ENCODE data around the gene PGLYRP1.

PGLYRP1 gene

DNA sequence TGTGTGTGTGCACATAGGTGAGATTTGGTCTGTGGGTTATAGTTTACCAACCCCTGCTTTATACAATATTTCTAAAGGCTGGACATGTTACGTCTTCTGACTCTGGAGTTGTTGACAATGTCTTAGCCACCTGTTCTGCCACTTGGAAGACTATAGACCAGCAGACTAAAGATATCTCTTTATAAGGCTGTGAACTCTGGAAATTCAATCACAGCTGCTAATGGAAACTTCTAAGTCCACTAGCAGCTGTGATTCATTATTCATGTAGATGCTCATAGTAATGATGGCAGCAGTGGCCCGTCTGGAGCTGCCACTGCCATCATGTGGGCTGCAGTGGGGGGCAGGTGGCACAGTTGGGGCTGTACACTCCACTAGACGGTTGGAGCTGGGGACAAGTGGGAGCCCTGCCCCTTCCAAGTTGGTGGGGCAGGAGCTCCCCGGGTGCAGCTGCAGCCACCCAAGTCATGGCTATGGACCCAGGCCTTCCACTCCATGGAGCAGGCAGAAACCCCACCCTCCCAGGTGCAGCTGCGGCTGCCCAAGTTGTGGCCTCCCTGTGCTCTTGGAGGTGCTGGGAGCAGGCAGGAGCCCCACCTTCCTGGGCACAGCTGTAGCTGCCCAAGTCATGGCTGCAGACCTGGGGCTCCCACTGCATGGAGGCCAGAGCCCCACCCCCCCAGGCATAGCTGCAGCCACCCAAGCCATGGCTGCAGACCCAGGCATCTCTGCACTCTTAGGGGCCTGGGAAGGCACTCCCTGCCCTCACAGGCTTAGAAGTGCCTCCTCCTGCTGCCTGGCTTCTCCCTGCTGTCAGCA, 9.1 kb upstream of the PGLYRP1 start:
- DNase-seq: no peak

DNA sequence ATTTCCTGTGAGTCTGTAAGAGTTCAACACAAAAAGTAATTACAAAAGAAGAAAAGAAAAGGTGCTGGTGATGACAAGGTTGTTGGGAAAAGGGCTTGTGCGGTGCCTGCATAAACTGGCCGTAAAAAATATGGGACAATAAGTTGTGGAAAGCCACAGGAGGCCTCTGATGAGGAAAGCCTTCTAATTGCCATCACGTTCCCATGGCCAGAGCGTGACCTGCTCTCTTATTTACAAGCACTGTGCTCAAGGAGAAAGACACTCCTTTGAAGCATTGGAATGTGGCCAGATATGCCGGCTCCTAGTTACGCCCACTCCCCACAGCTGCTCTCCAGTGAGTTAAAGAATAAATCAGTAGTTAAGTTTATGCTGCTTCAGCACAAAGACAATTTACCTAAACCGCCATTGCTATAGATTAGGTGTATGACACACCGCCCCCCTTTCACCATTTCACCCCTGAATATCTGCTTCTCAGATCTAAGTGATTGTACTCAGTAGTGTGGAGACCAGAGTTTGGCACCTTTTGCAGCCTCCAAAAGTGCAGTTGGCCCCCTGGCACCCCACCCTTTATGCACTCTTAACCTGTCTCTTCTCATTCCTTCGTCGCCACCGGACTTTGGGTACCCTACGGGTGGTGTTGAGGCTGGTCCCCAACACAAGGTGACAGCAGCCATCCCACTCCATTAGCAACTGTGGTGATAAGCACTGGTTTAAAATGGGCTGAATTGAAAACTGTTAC, 8.1 kb upstream of the PGLYRP1 start:
- DNase-seq: no peak

DNA sequence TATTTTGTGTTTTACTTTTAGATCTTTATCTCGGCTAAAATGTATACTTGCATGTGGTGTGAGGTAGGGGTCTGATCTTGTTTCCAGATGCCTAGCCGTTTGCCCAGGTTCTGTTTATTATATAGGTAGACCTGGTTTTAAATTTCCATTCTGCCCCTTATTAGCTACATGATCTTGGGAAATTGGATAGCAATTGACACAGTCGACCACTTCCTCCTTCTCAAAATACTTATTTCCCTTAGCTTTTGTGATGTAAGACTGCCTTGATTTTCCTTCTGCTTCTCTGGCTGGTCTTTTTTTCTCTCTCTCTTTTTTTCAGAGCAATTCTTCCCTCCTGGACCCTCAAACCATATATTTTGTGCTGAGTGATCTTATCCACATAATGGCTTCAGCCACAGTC, 3.0 kb upstream of the PGLYRP1 start:
- no peak for DNase-seq

DNA sequence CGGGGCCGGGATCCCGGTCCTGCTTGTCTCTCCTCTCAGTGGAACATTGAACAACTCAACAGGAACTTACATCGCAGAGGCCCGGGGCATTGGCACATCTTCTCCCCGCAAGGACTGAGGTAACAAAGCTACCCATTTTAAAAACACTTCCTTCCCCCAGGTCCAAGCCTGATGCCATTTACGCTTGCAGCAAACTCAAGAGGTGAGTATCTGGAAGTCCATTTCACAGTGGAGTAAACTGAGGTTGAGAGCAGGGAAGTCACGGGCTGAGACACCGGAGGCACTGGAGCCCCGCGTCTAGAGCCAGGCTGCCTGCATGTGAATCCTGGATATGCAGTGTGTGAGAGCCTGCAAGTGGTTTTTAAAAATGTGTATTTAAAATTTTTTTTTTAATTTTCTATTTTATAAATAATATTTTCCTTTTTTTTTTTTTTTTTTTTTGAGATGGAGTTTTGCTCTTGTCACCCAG, 492 bp upstream of the PGLYRP1 start:
- DNase-seq: no peak

DNA sequence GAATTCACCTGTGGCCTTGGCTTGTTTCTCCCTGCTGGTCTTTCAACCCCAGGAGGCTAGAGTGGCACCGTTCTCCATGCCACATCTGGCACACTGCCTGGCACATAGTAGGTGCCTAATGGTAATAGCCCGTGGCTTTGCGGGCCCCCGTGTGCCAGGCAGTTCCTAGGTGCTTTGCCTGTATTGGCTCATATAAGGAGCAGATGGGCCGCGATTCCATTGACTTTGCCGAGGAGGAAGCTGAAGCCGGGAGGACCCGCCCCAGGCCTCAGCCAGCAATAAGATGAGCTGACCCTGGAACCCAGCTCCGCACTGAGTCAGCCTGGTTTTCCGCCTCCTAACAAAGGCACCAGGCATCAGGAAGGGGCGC, 807 bp downstream of the PGLYRP1 start:
- no peak for DNase-seq

DNA sequence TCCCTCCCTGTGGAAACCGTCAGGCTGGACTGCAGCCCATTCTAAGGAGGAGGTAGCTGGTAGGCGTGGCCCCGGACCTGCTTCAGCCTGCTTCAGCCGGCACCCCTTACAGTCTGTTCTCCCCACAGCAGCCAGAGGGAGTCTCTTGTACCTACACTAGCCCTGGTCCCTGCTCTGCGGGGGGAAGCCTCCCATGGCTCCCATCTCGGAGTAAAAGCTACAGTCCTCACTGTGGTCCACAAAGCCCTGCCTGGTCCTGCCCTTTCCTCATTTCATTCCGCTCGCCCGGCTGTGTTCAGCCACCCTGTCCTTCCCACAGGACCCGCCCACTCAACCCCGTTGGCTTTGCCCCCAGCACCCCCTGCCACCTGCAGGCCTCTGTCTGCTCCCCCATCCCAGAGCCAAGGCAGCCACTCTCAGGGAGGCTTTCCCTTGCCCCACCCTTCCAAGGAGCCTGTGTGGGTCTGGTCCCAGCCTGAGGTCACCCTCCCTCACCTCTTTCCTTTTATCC, 1.3 kb downstream of the PGLYRP1 start:
- DNase-seq: no peak

DNA sequence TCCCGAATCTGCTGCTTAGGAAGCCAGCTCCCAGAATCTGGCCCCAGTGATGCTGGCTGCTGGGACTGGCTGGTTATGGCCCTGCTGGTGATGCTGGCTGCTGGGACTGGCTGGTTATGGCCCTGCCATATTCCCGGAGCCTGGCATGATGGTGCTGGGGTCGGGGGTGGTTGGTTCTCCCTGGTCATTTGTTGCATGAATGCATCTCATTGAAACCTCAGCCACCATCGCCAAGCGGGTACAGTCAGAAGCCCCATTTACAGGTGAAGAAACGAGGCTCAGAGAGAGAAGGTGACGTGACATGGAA, 2.1 kb downstream of the PGLYRP1 start:
- DNase-seq: no peak

DNA sequence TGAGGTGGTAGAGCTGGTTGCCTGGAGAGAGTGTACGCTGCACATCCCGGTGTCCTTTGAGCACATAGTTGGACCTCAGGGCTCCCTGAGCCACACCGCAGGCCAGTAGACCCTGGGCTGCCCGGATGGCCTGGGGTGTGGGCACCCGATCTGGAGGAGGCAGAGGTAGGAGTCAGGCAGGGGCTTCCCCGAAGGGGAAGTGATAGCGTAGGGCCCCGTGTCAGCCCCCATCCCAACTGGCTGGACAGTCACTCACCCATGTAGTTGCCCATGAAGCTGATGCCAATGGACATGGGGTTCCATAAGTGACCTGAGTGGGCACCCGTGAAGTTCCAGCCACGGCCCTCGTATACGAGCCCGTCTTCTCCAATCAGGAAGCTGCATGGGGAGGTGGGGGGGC, 3.6 kb downstream of the PGLYRP1 start:
- no peak for DNase-seq

DNA sequence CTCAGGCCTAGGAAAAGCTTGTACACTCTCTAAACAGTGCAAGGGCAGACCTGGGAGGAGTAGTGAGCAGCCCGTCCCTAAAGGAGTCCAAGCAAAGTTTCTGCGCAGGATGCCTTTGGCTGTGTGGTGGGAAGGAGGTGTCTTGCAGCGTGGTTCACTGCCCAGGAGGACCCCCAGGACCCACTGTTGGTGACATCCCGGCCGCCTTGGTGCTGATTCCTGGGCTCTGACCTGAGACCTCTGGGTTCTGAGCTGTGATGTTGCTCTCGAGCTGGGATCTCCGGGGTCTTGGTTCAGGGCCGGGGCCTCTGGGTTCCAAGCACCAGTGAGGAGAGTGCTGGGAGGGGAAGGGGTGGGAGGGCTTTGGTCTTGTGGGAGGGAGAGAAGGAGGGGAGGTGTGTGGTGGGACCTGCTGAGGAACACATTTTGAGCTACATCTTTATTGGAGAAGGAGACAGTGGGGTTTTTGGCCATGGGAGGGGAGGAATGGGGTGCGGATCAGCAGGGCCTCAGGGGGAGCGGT, 4.1 kb downstream of the PGLYRP1 start:
- no peak for DNase-seq

DNA sequence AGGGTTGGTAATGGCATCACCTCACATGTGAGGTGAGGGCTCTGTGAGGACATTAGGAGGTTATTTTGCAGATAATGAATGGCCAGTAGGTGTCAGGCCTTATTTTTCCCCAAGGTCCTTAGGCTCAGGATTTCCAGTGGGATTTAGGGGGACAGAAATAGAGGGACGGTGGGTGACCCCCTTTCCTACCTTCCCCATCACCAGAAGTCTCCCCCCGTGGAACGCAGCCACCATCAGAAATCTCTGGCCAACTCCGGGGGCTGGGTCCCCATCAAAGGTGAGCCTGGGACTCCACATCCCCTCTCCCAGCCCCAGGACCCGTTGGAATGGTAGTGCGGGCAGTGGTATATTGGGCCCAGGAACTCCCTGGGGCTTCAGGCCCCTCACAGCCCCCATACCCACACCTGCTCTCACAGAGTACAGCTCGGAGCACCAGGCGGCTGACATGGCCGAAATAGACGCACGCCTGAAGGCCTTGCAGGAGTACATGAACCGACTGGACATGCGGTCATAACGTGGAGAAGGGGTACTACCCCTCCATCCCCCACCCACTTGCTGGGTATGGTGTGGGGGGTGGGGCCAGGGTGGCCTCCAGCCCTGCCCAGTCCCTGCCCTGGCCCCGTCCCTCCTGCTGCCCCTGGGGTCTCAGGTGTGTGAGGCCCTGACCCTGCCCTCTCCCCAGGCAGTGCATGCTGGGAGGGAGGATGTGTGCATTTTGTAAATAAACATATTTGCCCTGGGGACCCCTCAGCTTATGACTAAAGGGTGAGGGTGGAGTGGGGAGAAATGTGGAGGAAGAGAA, 4.8 kb downstream of the PGLYRP1 start:
- no peak for DNase-seq

DNA sequence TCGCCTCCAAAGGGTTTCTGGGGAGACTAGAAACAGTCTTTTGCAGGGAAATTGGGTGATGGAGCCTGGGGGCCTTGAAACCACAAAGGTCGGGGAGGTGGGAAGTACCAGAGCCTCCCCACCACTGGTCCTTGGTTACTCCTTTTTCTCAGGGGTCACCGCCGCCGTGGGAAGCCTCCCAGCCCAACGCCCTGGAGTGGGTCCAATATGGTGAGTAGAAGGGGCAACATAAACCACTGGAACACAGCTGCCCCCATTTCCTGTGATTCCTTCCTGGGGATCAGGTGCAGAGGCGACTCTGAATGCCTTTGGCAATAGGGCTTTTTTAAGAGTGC, 5.8 kb downstream of the PGLYRP1 start:
- no peak for DNase-seq

DNA sequence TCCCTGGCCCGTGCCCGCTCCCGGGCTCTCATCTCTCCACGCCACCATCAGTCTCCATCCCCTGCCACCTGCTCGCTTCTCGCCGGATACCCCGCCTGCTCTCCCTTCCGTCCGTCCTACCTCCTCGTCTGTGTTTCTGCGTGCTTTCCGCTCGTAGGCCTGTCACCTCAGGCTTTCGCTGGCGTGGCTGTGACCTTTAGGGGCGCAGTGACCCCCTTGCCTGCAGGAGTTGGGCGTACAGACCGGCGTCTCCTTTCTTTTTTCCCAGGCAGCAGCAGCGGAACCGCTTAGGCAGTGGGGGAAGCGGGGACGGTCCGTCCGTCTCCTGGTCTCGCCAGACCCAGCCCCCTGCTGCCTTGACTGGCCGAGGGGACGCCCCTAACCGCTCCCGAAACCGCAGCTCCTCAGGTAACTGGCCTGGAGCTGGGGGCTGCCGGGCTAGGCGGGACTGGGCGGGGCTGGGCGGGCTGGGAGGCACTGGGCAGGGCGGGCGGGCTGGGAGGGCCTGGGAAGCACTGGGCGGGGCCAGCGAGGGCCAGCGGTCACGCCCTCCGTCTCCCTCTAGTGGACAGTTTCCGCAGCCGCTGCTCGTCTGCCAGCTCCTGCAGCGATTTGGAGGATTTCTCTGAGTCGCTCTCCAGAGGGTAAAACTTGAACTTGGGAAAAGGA, 6.3 kb downstream of the PGLYRP1 start:
- peak; percentile 87 for DNase-seq

DNA sequence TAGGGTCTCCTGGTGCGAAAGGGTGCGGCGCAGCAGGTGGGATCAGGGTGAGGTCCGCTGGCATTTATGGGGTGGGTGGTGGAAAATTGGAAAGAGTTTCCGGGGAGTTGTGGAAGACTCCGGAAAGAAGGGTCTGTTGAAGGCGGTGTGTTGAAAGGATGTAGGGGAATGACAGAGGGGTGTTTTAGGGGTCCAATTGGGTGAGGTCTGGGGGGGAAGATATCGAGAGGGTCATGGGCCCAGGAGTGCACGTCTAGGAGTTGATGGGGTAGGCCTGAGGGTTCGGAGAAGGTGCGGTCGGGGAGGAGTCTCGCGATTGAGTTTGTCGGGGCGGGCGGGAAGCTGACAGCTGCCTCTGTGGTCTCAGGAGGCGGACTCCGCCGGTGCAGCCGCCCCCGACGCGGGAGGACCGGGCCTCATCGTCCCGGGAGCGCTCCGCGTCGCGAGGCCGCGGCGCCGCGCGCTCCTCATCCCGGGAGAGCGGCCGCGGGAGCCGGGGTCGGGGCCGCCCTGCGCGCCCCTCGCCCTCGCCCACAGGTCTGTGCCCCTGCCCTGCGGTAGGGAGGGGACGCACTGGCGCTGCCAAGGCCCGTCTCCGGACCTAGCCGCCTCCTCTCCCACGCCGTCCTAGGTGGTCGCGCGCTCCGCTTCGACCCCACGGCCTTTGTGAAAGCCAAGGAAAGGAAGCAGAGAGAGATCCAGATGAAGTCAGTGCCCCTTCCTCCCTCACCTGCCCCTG, 7.0 kb downstream of the PGLYRP1 start:
- no peak for DNase-seq

DNA sequence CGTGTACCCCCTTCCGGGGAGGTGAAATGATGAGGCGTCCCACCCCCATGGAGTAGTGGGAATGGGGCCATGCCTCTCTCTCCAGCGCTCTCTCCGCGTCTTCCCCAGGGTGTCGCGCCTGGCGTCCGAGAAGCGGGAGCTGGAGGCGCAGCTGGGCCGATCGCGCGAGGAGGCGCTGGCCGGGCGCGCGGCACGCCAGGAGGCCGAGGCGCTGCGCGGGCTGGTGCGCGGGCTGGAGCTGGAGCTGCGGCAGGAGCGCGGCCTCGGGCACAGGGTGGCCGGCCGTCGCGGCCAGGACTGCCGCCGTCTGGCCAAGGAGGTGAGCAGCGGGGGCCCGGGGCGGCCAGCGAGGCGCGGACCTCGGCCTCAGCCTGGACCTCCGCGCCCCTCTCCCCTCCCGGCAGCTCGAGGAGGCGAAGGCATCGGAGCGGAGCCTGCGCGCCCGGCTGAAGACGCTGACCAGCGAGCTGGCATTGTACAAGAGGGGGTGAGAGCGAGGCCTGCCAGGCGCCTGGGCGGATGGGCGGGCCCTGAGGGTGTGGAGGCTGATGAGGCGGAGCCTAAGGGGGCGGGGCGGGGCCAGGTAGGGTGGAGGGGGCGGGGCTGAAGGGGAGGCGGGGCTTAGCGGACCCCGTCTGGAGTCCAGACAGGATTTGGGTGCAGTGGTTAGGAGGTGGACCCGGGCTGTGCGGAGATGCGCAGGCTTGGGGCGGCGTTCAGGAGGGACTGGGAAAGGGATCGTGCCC, 7.7 kb downstream of the PGLYRP1 start:
- DNase-seq: peak; percentile 54

DNA sequence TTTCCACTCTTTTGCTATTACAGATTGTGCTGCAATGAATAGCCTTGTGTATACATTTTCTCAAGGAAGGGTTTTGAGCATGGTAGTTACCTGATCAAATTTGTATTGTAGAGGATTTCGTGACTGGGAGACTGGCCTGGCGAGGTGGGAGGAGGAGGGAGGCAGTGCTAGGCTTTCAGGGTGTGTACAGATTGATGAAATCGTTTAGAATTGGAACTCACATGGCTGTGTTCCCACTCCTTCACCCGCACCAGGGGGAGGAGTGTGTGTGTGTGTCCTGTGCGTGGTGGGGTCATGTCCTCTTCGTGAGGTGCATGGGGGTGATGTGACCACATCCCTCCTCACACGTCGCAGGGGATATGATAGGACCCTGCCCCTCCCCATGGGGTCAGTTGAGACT, 8.3 kb downstream of the PGLYRP1 start:
- DNase-seq: no peak

DNA sequence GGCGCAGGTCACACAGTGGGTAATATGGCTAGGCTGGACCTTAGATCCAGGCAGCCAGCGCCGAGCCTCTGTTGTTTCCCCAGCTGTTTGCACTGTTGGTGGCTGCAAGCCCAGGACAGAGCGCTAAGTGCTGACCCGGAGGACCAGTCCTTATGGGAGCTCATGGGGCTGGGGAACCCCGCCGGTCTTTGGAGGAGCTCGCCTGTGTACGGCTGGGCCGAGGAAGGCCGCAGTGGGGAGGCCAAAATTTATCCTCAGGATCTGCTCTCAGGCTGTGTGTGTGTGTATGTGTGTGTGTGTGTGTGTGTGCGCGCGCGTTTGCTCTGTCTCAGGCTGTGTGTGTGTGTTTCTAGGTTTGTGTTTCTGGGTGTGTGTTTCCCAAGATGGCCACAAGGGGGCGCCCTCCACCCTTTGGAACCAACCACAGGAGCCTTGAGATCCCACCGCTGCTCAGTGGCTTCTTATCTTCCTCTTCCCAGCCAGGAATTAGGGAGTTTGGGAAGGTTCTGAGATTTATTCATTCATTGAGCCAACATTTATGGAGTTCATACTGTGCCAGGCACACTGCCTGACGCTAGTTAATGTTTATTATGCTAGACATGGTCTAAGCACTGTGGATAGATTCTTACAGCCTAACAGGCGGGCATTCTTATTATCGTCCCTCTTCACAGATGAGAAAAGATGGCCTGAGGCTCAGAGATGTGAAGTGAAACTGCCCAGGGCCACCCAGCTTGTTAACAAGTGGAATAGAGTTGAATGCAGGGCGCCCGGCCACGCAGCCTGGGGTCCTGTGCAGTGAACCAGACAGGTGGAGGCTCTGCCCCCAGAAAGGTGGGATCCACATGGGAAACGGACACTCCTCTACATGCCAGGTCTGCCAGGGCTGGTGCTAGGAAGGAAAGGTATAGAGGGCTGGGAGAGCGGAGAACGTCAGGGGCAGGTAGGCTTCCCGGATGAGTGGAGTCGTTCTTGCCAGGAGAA, 13.0 kb downstream of the PGLYRP1 start:
- peak; percentile 69 for DNase-seq

DNA sequence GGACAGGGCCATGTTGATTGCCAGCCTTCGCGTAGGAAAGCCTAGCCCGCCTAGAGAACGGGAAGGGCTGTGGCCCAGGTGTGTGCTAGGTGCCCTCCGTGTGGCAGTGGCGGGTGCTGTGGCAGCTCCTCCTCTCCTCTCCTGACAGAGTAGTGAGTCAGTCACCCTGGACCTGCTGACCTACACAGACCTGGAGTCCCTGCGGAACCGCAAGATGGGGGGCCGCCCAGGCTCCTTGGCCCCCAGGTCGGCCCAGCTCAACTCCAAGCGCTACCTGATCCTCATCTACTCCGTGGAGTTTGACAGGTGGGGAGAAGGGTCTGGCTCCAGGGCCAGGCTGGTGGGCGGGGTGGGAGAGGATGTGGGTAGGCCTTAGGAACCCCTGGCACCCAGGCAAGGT, 16.4 kb downstream of the PGLYRP1 start:
- DNase-seq: no peak

DNA sequence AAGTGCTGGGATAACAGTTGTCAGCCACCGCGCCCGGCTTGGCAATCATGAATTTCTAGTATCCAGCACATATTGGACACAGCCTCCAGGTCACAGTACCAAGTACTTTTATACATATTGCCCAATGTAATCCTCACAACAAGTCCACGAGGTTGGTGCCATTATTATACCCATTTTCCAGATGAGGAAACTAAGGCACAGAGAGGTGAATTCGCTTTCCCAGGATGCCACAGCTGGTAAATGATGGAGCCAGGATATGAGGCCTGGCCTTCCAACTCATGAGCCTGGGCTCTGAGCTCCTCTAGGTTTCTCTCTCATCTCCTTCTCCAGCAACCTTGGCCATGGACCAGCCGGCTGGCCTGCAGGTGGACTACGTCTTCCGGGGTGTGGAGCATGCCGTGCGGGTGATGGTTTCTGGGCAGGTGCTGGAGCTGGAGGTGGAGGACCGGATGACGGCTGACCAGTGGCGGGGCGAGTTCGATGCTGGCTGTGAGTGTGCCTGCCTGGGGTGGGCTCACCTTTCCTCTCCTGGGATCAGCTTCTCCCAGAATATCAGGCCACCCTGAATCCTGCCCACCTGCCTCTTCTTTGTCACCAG, 20.1 kb downstream of the PGLYRP1 start:
- DNase-seq: no peak

DNA sequence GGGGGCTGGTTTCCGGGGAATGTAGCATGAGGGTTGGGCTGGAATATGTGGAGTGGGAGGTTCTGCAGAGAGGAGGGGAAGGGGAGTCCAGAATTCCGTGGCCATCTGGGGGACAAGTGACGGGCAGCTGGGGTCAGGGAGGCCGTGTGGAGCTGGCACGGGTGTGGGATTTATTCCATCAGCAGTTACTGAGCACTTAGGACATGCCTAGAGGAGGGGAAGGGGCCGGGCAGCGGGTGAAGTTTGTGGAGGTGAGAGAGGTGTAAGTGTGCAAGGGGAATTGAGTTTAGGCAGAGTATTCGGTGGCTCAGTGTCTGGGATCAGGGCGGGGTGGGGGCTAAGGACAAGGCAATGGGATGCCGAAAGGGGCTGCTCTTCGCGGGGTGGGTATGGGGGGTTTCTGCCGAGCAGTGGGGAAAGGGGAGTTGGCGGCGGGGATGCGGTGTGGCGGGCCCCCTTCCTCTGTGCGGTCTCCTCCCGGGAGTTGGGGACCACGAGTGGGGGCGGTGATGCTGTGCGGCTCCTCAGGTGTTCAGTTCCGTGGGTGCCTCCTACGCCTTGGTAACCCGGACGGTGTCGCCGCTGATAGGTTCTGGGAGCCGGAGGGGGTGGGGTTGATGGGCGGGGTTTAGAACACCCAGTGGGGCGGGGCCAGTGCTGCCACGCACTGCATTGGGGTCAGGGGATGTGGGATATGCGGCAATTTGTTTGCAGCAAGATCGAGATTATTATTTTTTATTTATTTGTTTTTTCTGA, 22.2 kb downstream of the PGLYRP1 start:
- DNase-seq: no peak
